ENCODE data around the gene BRD7.

Gene BRD7

GRCh38 chr16:50288920-50289319, 79.9 kb downstream of the BRD7 start:
- no peak for DNase-seq (ENCODE audit: low spot score)

GRCh38 chr16:50288026-50288425, 80.8 kb downstream of the BRD7 start:
- no peak for DNase-seq (ENCODE audit: low spot score)

DNA sequence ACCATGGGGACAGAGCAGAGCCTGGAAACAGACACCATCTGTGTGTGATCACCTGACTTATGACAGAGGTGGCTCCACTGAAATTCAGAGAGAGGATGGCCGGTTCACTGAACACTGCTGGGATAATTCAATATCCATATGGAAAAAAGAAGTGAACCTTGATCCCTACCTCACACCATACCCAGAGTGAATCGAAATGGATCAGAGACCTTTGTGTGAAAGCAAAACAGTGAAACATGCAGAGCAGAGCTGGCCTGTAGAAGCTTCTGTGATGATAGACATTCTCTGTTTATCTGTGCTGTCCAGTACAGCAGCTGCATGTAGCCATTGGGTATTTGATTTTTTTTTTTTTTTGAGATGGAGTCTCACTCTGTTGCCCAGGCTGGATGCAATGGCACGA, 82.1 kb downstream of the BRD7 start:
- DNase-seq (ENCODE audit: low spot score) = no peak

GRCh38 chr16:50285406-50286003, 83.3 kb downstream of the BRD7 start:
- no peak for DNase-seq (ENCODE audit: low spot score)

DNA sequence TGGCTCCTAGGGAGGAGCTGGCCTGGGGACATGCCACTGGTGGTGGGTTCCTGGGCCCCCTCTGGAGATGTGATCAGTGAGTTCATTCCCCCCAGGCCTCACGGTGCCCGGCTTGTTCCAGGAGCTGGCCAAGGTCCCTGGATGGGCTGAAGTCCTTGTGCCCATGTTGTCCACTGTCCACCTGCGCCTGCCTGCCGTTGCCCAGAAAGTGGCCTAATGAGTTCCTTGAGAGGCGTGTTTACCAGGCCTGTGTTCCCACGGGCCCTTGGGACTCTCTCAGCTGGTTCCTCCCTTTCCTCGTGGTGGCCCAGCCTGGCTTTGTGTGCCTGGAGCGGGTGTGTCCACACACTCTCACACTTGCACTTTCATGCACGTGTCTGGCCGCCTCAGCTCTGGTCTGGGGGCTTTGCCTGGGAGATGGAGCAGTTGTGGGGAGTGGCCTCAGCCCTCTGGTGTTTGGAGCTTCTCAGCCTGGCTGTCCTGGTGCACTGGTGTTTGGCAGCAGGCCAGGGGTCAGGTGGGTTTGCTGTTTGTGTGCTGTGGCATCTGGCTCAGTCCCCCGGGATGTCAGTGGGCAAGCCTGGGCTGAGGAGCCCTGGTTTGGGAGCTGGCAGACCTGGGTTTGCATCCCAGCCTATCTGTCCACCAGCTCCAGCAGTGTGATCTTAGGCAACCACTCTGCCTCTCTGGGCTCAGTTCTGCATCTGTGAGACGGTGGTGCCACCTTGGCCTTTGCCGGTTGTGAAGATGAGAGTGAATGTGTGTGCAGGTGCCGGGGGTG, 84.5 kb downstream of the BRD7 start:
- no peak for DNase-seq (ENCODE audit: low spot score)

- DNase-seq (ENCODE audit: low spot score) = no peak
These were observed 85.7 kb downstream of the BRD7 start for GRCh38 chr16:50282955-50283631.

GRCh38 chr16:50282010-50282538, 86.7 kb downstream of the BRD7 start:
- DNase-seq (ENCODE audit: low spot score) = peak; percentile 66

DNA sequence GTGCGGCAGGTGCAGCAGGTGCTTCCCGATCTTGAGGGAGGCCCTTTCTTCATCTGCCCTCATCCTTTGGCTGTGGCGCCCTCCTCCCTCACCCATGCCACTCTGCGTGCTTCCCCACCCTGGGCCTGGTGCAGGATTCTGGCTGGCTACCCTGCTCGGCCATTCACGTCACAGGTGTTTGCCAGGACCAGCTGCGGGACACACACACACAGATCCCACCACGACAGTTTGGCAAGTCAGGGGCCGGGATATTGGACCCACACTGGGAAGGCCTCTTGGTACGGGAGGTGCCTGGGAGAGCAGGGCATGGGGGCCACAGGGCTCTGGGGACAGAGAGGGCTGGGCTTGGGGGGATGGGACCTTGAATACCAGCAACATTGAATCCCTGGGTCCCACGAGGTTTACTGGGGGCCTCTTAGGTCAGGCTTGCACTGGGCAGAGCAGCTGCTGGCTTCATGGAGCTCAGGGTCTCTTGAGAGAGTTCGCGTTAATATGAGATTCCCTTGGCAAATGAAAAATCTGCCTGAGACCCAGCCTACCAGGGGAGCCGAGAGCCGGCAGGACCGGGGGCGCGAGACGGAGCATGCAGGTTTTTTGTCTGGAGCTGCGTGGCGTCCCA, 87.3 kb downstream of the BRD7 start:
- no peak for DNase-seq (ENCODE audit: low spot score)

DNA sequence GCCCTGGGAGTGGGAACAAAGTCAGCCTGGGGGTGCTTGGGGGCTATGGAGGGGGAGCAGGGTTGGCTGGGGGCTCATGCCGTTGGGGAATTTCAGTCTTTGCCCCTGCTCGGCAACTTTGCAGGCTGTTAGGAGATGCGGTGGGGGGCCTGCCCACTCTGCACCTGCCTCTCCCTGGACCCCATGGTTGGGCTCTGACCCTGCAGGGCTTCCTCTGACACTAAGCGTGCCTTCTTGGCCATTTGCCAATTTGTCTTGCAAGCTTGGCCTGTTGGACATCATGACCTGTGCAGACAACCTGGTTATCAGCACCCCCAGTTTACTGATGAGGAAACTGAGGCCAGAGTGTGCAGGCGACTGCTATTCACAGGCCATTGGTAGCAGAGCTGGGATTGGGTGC, 87.9 kb downstream of the BRD7 start:
- no peak for DNase-seq (ENCODE audit: low spot score)

DNA sequence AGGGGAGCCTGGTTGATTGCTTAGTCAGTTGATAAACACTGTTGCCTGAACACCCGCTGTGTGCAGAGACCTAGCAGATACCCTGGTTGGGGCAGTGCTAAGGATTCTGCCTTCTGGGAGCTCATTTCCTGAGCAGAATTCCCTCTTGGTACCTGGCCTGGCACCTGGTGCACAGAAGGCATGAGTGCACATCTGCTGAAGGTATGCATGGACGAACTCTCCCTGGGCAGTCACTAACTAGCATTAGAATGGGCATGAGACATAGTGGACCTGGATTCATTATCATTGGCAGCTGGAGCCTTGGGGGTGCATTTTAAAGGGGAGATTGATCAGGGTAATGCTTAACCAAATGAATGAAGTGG, 89.3 kb downstream of the BRD7 start:
- DNase-seq (ENCODE audit: low spot score) = no peak

- DNase-seq (ENCODE audit: low spot score) = no peak
These were observed 90.5 kb downstream of the BRD7 start for GRCh38 chr16:50278251-50278650.

DNA sequence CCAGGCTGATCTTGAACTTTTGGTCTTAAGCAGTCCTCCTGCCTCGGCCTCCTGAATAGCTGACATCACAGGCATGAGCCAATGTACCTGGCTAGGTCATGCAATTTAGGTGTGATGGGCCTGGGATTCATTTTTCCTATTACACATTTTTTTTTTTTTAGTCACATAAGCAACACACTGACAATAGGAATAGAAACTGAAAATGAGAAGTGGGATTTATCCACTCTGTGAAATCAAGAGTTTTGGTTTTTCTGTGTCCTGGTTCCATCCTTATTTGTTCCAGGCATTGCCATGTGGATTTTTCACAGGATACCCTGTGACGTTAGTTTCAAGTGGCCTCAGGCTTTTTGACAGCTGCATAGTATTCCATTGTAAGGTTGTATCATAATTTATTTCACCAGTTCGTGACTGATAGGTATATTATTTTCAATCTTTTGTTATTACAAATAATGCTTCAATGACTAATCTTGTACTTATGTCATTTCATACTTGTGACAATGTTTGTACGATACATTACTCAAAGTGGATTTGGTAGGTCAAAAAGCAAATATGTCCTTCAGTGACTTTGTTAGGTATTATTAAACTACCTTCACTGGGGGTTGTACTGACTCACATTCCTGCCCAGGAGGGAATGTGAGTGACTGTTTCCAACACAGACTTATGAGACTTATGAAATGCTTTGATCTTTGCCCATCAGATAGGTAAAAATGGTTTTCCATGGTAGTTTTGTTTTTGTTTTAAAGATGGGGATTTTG, 91.8 kb downstream of the BRD7 start:
- DNase-seq (ENCODE audit: low spot score) = peak; percentile 49

GRCh38 chr16:50276326-50276640, 92.5 kb downstream of the BRD7 start:
- no peak for DNase-seq (ENCODE audit: low spot score)

DNA sequence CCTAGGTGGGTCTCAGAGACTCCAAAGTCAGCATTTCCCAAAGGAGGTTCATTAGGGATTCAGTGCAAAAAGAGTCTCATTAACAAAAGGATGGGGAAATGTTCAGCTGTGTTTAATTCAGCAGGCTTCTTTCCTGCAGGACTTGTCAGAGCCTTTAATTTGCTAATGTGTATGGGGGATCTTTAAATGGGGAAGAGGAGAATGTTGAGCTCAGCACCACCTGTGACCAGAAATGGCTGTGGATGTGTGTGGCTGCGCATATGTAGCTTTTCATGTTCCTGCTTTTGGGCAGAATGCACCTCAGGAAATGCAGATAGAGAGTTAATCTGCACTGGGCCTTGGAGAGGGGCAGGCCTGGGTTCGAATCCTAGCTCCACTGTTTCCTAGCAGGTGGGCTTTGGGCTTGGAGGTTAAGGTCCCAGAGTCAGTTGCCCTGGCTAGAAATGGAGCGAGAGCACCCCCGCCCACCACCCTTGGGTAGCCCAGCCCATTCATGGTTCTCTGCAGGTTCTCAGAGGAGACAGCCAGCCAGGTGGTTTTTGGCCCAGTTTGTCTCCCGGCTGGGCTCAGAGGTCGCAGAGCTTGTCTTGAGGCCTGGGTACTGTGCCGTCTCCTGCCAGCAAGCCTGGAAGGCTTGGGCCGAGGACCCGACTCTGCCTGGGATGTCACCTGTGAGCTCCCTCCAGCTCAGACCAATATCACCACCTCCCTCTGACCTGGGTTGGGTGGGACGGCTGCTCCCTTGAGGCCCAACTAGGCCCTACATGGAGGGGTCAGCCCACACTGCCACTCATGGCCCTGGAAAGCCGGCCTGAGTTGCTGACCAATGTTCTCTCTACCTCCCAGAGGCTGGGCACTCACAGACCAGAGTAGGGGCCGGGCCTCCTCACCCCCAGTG, 93.1 kb downstream of the BRD7 start:
- DNase-seq (ENCODE audit: low spot score) = no peak

DNA sequence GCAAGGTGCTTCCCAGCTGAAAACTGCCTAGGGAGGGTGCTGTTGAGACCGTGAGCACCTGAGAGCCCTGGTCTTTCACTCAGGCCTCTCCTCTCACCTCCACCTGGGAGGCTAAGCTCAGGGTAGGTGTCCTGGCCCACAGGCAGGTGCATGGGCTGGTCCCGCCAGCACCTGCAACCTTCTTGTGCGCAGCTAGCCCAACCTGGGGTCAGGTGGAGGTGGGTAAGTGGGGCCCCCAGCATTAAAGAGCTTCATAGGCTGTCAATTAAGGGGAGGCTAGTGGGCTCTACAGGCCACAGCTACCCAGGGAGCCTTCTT, 93.7 kb downstream of the BRD7 start:
- no peak for DNase-seq (ENCODE audit: low spot score)

DNA sequence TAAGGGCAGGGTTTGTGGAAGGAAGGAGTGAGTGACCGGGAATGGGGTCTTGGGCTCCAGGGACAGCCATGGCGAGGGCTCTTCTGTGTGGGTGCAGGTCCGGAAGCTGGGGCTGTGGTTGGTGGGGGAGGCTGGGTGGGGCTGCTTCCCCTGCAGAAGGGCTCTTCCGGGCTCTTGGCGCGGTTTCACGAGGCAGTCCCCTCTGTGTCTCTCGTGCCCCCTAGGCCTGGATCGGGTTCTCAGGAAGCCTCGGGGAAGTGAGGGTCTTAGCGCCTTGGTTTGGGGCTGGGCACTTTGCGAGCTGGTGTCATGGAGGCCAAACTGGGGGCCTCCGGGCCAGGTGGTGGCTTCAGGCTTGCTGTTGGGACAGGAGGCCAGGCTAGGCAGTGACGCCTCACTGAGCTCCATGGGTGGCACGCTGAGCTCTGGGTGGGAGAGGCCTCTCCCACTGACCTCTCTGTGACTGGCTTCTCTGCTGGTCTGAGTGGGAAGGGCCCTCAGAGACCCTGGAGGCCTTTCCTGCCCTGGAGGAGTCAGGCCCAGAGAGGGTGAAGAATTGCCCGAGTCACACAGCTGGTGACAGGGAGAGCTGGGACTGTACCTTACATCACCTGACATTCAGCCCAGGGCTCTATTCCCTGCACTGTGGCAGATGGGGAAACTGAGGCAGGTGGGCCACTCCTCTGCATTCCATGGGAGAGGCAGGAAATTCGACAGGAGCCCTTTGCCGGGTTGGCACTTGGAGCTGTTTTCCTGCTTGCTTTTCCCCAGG, 94.3 kb downstream of the BRD7 start:
- peak; percentile 60 for DNase-seq (ENCODE audit: low spot score)

DNA sequence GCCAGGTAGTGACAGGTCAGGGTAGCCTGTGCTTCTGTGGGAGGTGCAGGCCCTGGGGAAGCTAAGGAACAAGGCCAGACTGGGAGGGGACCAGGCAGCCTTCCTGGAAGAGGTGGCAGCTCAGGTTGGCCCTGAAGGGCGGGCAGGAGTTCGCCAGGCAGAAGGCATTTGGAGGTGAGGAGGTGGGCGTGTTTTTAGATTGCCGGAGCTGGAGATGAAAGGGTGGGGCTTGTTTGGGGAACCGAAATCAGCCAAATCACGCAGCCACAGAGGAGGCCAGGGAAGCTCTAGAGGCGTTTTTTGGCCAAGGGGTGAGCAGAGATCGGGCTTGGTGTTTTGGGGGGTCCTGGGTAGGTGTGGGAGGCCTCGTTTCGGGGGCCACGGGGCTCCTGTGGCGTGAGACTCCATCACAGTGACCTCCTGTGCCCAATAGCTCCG, 94.9 kb downstream of the BRD7 start:
- peak; percentile 44 for DNase-seq (ENCODE audit: low spot score)

DNA sequence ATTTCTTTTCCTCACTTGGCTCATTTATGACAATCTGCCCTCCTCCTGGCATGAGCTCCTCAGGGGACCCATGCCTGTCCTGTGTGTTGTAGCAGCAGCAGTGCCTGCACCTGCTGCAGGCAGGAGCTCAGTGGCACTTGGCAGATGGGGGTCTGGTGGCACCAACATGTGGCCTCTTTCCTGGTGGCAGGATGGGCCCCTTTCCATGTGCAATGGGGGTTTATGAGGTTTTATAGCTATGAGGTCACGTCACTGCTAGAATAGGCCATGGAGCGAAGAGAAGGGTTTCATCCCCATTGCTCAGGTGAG, 95.5 kb downstream of the BRD7 start:
- no peak for DNase-seq (ENCODE audit: low spot score)

DNA sequence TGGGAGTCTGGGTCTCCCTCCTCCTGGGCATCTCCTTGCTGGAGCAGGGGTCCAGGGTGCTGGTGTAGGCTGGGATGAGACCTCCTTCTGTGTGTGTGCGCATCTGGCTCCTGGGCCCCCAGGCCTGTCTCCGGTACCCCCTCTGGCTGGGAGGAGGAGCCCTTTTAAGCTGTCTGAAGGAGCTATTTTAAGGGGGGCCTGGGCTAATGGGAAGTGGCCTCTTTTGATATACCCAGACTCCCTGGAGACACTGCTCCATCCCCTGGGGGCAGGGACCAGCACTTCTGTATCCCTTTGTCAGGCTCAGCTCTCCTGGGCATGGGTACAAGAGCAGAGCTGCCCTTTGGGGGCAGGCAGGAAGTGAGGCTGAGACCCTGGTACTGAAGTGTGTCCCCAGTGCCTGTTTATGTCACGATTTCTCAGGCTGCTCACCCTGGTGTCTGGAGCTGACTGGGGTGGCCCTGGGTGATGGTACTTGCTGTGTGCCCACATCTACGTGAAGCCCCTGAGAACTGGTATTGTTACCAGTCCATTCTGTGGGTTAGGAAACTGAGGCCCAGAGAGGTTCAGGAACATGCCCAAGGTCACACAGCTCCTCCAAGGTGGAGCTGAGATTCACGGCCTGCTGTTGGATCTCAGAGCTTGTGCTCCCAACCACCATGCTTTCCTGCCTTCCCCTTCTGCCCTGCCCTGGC, 96.0 kb downstream of the BRD7 start:
- DNase-seq (ENCODE audit: low spot score) = no peak

- DNase-seq (ENCODE audit: low spot score) = no peak
These were observed 96.6 kb downstream of the BRD7 start for GRCh38 chr16:50272111-50272571.

Data from CD4-positive, alpha-beta T cell treated with Interleukin-2 at 100 ng/mL for 4 hours (primary cell).